HL-60 (cell line): ENCODE results near the gene DHX32.

Source experiments
- DNase-seq, 2 experiments: peaks; one replicate each; pipeline ENCODE4 v3.0.0-alpha.2; 2010 to 2020; ENCODE audit warnings: low read depth in 1 of 2, low spot score in 1 of 2
- H3K27ac ChIP-seq: fragments of 250-450 bp; sonication (Bioruptor Pico); replicated peaks from 2 replicates; pipeline ENCODE4 v1.5.1; 2020; ENCODE audit warnings: mild to moderate bottlenecking, moderate library complexity
- H3K27me3 ChIP-seq: fragments of 250-450 bp; sonication (Bioruptor Pico); 2 replicates; pipeline ENCODE4 v1.5.1; 2021; ENCODE audit warnings: mild to moderate bottlenecking, moderate library complexity; ENCODE audit not compliant: insufficient read depth, poor library complexity, severe bottlenecking
- H3K4me3 ChIP-seq: replicated peaks from 2 replicates; pipeline ENCODE4 v1.5.1; 2011; ENCODE audit warnings: mild to moderate bottlenecking, control low read depth, low read length; ENCODE audit not compliant: insufficient read depth
- GABPA ChIP-seq: IDR thresholded peaks from 2 replicates; pipeline ENCODE4 v1.6.1; 2012; ENCODE audit warnings: low read depth
- POLR2AphosphoS5 ChIP-seq: IDR thresholded peaks from 2 replicates; pipeline ENCODE4 v1.6.1; 2012; ENCODE audit warnings: low read depth
- SPI1 ChIP-seq: IDR thresholded peaks from 2 replicates; pipeline ENCODE4 v1.6.1; 2012; ENCODE audit warnings: low read depth, mild to moderate bottlenecking, borderline replicate concordance
- TF ChIP-seq, protein P1 (sequence below): IDR thresholded peaks from one replicate; pipeline ENCODE4 v1.5.1; 2011; ENCODE audit warnings: low read length, control low read depth, inconsistent platforms; ENCODE audit not compliant: insufficient read depth
- TF ChIP-seq, protein P2 (sequence below): IDR thresholded peaks from 2 replicates; pipeline ENCODE4 v1.6.1; 2012; ENCODE audit warnings: low read depth; ENCODE audit not compliant: insufficient replicate concordance

The DHX32 gene

DNA sequence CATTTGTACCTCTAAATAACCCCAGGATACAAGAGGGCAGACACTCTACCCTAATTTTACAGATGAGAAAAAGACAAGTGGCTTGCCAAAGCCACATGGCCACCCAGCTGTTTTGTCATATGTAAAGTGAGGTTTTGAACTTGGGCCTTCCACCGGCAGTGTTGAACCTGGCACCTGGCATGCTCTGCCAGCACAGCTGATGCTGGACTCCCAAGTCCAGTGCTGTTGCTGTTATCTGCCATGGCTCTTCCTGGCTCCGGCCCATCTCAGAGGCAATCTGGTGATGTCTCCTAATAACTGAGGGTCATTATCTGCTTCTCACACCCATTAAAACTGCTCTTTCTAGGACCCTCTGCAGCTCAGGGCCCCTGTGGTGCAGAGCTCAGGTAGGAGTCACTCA is 32.7 kb downstream of the DHX32 start:
- no peaks in the 10 kb centered on the region for H3K27me3 ChIP-seq
- H3K4me3 ChIP-seq: no peak overlapping the region
- TF ChIP-seq SPI1: no peak
- DNase-seq: no peak
- no peak overlapping the region for H3K27ac ChIP-seq

DNA sequence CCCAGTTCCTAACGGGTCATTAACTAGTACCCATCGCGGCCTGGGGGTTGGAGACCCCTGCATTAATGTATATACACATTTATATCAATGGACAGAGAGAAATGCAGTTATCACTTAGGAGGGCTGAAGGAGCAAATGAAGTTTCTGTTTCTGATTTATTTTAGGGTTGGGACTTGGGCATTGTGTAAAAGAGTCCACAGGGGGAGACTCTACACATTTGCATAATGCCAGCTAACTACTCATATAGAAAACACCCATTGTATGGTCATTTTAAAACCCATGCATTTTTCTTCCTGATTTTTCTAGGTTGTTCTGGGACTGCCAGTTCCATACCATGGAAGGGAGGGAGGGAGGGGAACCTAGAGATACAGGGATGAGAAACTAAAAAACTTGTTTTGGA is 34.2 kb downstream of the DHX32 start:
- TF ChIP-seq GABPA: no peak
- TF ChIP-seq, protein P1, sequence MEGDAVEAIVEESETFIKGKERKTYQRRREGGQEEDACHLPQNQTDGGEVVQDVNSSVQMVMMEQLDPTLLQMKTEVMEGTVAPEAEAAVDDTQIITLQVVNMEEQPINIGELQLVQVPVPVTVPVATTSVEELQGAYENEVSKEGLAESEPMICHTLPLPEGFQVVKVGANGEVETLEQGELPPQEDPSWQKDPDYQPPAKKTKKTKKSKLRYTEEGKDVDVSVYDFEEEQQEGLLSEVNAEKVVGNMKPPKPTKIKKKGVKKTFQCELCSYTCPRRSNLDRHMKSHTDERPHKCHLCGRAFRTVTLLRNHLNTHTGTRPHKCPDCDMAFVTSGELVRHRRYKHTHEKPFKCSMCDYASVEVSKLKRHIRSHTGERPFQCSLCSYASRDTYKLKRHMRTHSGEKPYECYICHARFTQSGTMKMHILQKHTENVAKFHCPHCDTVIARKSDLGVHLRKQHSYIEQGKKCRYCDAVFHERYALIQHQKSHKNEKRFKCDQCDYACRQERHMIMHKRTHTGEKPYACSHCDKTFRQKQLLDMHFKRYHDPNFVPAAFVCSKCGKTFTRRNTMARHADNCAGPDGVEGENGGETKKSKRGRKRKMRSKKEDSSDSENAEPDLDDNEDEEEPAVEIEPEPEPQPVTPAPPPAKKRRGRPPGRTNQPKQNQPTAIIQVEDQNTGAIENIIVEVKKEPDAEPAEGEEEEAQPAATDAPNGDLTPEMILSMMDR: no peak
- TF ChIP-seq SPI1: no peak
- TF ChIP-seq, protein P2, sequence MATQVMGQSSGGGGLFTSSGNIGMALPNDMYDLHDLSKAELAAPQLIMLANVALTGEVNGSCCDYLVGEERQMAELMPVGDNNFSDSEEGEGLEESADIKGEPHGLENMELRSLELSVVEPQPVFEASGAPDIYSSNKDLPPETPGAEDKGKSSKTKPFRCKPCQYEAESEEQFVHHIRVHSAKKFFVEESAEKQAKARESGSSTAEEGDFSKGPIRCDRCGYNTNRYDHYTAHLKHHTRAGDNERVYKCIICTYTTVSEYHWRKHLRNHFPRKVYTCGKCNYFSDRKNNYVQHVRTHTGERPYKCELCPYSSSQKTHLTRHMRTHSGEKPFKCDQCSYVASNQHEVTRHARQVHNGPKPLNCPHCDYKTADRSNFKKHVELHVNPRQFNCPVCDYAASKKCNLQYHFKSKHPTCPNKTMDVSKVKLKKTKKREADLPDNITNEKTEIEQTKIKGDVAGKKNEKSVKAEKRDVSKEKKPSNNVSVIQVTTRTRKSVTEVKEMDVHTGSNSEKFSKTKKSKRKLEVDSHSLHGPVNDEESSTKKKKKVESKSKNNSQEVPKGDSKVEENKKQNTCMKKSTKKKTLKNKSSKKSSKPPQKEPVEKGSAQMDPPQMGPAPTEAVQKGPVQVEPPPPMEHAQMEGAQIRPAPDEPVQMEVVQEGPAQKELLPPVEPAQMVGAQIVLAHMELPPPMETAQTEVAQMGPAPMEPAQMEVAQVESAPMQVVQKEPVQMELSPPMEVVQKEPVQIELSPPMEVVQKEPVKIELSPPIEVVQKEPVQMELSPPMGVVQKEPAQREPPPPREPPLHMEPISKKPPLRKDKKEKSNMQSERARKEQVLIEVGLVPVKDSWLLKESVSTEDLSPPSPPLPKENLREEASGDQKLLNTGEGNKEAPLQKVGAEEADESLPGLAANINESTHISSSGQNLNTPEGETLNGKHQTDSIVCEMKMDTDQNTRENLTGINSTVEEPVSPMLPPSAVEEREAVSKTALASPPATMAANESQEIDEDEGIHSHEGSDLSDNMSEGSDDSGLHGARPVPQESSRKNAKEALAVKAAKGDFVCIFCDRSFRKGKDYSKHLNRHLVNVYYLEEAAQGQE: no peak
- TF ChIP-seq POLR2AphosphoS5: no peak
- DNase-seq: no peak
- H3K27ac ChIP-seq: no peak overlapping the region

DNA sequence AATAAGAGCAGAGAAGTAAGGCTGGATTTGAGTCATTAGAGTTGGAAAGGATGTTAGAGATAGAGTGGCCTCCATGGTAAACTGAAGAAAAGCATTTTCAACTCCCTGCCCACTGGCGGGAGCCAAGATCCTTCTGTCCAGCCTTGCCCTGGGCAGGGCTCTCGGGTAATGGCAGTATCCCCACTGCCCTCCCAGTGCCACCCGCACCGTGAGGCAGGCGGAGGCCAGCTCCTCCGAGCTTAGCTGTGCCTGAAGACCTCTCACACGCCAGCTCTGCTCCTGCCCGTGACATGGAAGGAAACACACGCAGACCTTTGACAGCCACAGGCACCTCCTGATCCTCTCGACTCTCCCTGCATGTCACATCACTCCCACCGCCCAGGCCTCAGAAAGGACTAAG is 35.5 kb downstream of the DHX32 start:
- DNase-seq: no peak
- no peaks in the 10 kb centered on the region for H3K27me3 ChIP-seq
- TF ChIP-seq, protein P2: no peak
- TF ChIP-seq, protein P1: no peak
- TF ChIP-seq SPI1 (no peak), POLR2AphosphoS5 (no peak), GABPA (no peak)
- no peak overlapping the region for H3K27ac ChIP-seq
- H3K4me3 ChIP-seq: no peak overlapping the region

More for the DNA sequence above, 34.2 kb downstream of the DHX32 start:
- Histone ChIP-seq H3K27me3 (no peaks in the 10 kb centered on the region), H3K4me3 (no peak overlapping the region)

DNA sequence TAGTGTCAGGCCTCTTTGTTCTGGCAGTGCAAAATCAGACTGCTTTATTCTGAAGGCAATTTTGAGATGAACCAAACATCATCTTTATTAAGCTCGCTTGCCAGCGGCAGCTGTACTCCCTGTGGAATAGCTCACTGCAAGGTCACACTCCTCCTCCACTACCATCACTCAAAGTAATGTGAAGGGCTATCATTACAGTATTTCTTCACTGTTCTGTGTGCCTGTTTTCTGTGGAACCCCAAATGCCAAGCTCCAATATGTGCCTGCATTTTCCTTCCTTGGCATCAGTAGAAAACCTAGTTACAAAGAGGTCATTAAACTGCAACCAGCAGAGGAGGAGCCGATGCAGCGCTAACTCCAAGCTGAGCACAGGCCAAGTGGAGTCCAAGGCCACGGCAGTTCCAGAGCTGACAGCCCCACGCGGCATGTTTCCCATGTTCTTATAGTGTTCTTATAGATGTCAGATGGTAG is 36.3 kb downstream of the DHX32 start:
- Histone ChIP-seq H3K27me3 (no peaks in the 10 kb centered on the region), H3K27ac (no peak overlapping the region), H3K4me3 (no peak overlapping the region)
- no peak for DNase-seq
- TF ChIP-seq, protein P1: no peak
- TF ChIP-seq GABPA (no peak), POLR2AphosphoS5 (no peak), SPI1 (no peak)
- TF ChIP-seq, protein P2: no peak
